SK-N-MC (cell line): Measurements from ENCODE around the gene SLC23A1.

ENCODE experiments used
- DNase-seq: peaks from one replicate; pipeline ENCODE4 v3.0.0-alpha.2; 2011; ENCODE audit warnings: low read depth, low spot score
- H3K27ac ChIP-seq: fragments of 200-600 bp; sonication (generic); 2 replicates; pipeline ENCODE4 v1.5.1; 2016; ENCODE audit warnings: mixed run types
- H3K36me3 ChIP-seq: fragments of 200-600 bp; sonication (generic); 2 replicates; pipeline ENCODE4 v1.6.1; 2017; ENCODE audit warnings: antibody characterized with exemption, low read length, mixed read lengths; ENCODE audit not compliant: insufficient read depth
- H3K4me3 ChIP-seq: fragments of 200-600 bp; sonication (generic); 2 replicates; pipeline ENCODE4 v1.5.1; 2016
- H3K9ac ChIP-seq: fragments of 200-600 bp; sonication (generic); 2 replicates; pipeline ENCODE4 v1.8.0; 2017; ENCODE audit warnings: mixed run types, mixed read lengths; ENCODE audit not compliant: insufficient read length
- H3K9me3 ChIP-seq: fragments of 200-600 bp; sonication (generic); 2 replicates; pipeline ENCODE4 v1.6.1; 2017; ENCODE audit warnings: low read depth, mild to moderate bottlenecking, antibody characterized with exemption, low read length, moderate library complexity, mixed read lengths
- EZH2 ChIP-seq: fragments of 200-600 bp; sonication (generic); IDR thresholded peaks from one replicate; pipeline ENCODE4 v1.6.1; 2017; ENCODE audit warnings: antibody characterized with exemption
- FOXP2 ChIP-seq: optimal IDR thresholded peaks from 2 replicates; pipeline ENCODE3; 2011; ENCODE audit warnings: mild to moderate bottlenecking, moderate library complexity; ENCODE audit not compliant: insufficient read depth; ENCODE audit errors: extremely low read length, control extremely low read depth
- POLR2AphosphoS5 ChIP-seq: IDR thresholded peaks from 2 replicates; pipeline ENCODE4 v1.6.1; 2012; ENCODE audit warnings: mild to moderate bottlenecking, low read depth, low read length, borderline replicate concordance

The SLC23A1 gene

GRCh38 chr5:139392678-139393496 lies 9.8 kb upstream of the SLC23A1 start:
- Histone ChIP-seq H3K36me3 (no peaks in the 10 kb centered on the region), H3K27ac (no peak overlapping the region), H3K9me3 (no peaks in the 10 kb centered on the region), H3K4me3 (peak overlapping the region; percentile 83), H3K9ac (peak overlapping the region; percentile 61)
- DNase-seq: no peak
- TF ChIP-seq POLR2AphosphoS5: peak; percentile 21; the same call in 1 of the 2 replicates
- no peak for TF ChIP-seq EZH2
- TF ChIP-seq FOXP2: no peak

- Histone ChIP-seq H3K4me3 (peak overlapping the region; percentile 83), H3K9me3 (no peaks in the 10 kb centered on the region), H3K27ac (no peak overlapping the region), H3K9ac (peak overlapping the region; percentile 61), H3K36me3 (no peaks in the 10 kb centered on the region)
- no peak for DNase-seq
- TF ChIP-seq FOXP2 (no peak), POLR2AphosphoS5 (no peak), EZH2 (no peak)
Measured at GRCh38 chr5:139392324-139392677, 9.2 kb upstream of the SLC23A1 start.

GRCh38 chr5:139391570-139392323 lies 8.7 kb upstream of the SLC23A1 start:
- TF ChIP-seq FOXP2: no peak
- TF ChIP-seq POLR2AphosphoS5: no peak
- no peak for TF ChIP-seq EZH2
- no peak overlapping the region for H3K9ac ChIP-seq
- H3K4me3 ChIP-seq: peak overlapping the region; percentile 83
- no peaks in the 10 kb centered on the region for H3K9me3 ChIP-seq
- no peak for DNase-seq
- no peak overlapping the region for H3K27ac ChIP-seq
- H3K36me3 ChIP-seq: no peaks in the 10 kb centered on the region

- no peak for DNase-seq
- Histone ChIP-seq H3K36me3 (no peaks in the 10 kb centered on the region), H3K4me3 (no peak overlapping the region), H3K27ac (no peak overlapping the region), H3K9me3 (no peaks in the 10 kb centered on the region), H3K9ac (no peak overlapping the region)
- TF ChIP-seq EZH2: no peak
- TF ChIP-seq FOXP2: no peak
- TF ChIP-seq POLR2AphosphoS5: no peak
Measured at GRCh38 chr5:139390639-139391569, 7.8 kb upstream of the SLC23A1 start.

- no peaks in the 10 kb centered on the region for H3K9me3 ChIP-seq
- DNase-seq: no peak
- no peaks in the 10 kb centered on the region for H3K36me3 ChIP-seq
- H3K27ac ChIP-seq: no peak within 1 kb of the TSS
- no peak within 1 kb of the TSS for H3K4me3 ChIP-seq
- no peak for TF ChIP-seq EZH2
- no peak for TF ChIP-seq FOXP2
- no peak for TF ChIP-seq POLR2AphosphoS5
- no peak within 1 kb of the TSS for H3K9ac ChIP-seq
Measured at GRCh38 chr5:139389701-139390638, 6.9 kb upstream of the SLC23A1 start, which contains the start of gene MZB1. Gene MZB1 (minus strand): TSS chr5:139389913. CDS start chr5:139389856, 57 bp downstream.

GRCh38 chr5:139388198-139388821 lies 5.2 kb upstream of the SLC23A1 start:
- Histone ChIP-seq H3K9ac (no peak overlapping the region), H3K9me3 (no peaks in the 10 kb centered on the region), H3K27ac (no peak overlapping the region), H3K4me3 (no peak overlapping the region), H3K36me3 (no peaks in the 10 kb centered on the region)
- TF ChIP-seq POLR2AphosphoS5 (no peak), FOXP2 (no peak), EZH2 (no peak)
- no peak for DNase-seq
